ENCODE measurements around the gene GPLD1. TPM values are rescaled to one million over a fixed set of nuclear protein-coding genes. Genes with fewer than 3 reads are reported as not detected.

The GPLD1 gene
- 1 to 10 TPM in 3 of 5 donors, under 1 TPM in 2; 0.50 to 1.5 (median 1.4) TPM for total RNA-seq
- total RNA-seq (2013): 0.88 TPM
- total RNA-seq: 0.13 to 2.6 (median 1.3) reads per million in 29 experiments

GRCh38 chr6:24489470-24489869 lies at the start of gene GPLD1:
TSS of gene GPLD1 (minus strand) at chr6:24489578. CDS start at chr6:24489511, 67 bp downstream.
- WGBS (ENCODE audit: insufficient coverage): 100% methylated on average over 2 of the region's 6 CpGs
- Mint-ChIP-seq H3K27me3 (no peaks in the 10 kb centered on the region), H3K27ac (no peak within 1 kb of the TSS), H3K9me3 (no peaks in the 10 kb centered on the region), H3K4me3 (no peak within 1 kb of the TSS), H3K4me1 (peaks cover 12 to 16% (median 15%) of the 10 kb centered on the region in 3 donors), H3K36me3 (no peaks in the 10 kb centered on the region)
- no peak for ATAC-seq (replicated peaks in 1 of 4)
- no peak within 1 kb of the TSS for H3K4me3 ChIP-seq (ENCODE audit: control insufficient read depth in 1 of 2, extremely low read depth in 1 of 2, low read length in 1 of 2)
- POLR2A ChIA-PET: interaction anchor here in 1 of 2 donors (0.6 kb wide), 1 partner anchor 126 kb away, joined by 3 read pairs; no protein-coding TSS in a partner anchor
- CTCF ChIA-PET: no interaction called here
- H3K9me3 ChIP-seq: no peaks in the 10 kb centered on the region
- H3K27ac ChIP-seq (ENCODE audit: low read length): no peak within 1 kb of the TSS
- no peaks in the 10 kb centered on the region for H3K36me3 ChIP-seq (ENCODE audit: control insufficient read depth in 2 of 2, extremely low read depth in 1 of 2, insufficient read depth in 1 of 2, low read length in 1 of 2)
- no peaks in the 10 kb centered on the region for H3K27me3 ChIP-seq (replicated peaks in 1 of 2; ENCODE audit: control insufficient read depth in 2 of 2, extremely low read depth in 1 of 2, insufficient read depth in 2 of 2, low read length in 1 of 2)
- H3K4me1 ChIP-seq (ENCODE audit: control insufficient read depth in 1 of 2, extremely low read depth in 1 of 2, insufficient read depth in 2 of 2, low read length in 2 of 2): peaks cover 10 to 11% of the 10 kb centered on the region in 2 experiments
- DNase-seq: no peak

- Histone ChIP-seq H3K4me3 (ENCODE audit: control insufficient read depth in 1 of 2, extremely low read depth in 1 of 2, low read length in 1 of 2) (no peak overlapping the region), H3K9me3 (no peaks in the 10 kb centered on the region), H3K27ac (ENCODE audit: low read length) (no peak overlapping the region), H3K36me3 (ENCODE audit: control insufficient read depth in 2 of 2, extremely low read depth in 1 of 2, insufficient read depth in 1 of 2, low read length in 1 of 2) (peaks cover 16 to 18% of the 10 kb centered on the region in 2 donors), H3K4me1 (ENCODE audit: control insufficient read depth in 1 of 2, extremely low read depth in 1 of 2, insufficient read depth in 2 of 2, low read length in 2 of 2) (no peaks in the 10 kb centered on the region), H3K27me3 (replicated peaks in 1 of 2; ENCODE audit: control insufficient read depth in 2 of 2, extremely low read depth in 1 of 2, insufficient read depth in 2 of 2, low read length in 1 of 2) (no peaks in the 10 kb centered on the region)
- no peak overlapping the region for H3K4me3 Mint-ChIP-seq
- H3K27ac Mint-ChIP-seq: no peak overlapping the region
- H3K4me1 Mint-ChIP-seq: no peaks in the 10 kb centered on the region
- no peaks in the 10 kb centered on the region for H3K9me3 Mint-ChIP-seq
- no peaks in the 10 kb centered on the region for H3K27me3 Mint-ChIP-seq
- CTCF ChIA-PET: no interaction called here
- peaks cover 36% of the 10 kb centered on the region for H3K36me3 Mint-ChIP-seq
- ATAC-seq (replicated peaks in 1 of 4): no peak
- WGBS (ENCODE audit: insufficient coverage): 100% methylated on average over 4 of the region's 8 CpGs
- POLR2A ChIA-PET: interaction anchor here in 1 of 2 donors (0.7 kb wide), 1 partner anchor 750 kb away, joined by 4 read pairs; no protein-coding TSS in a partner anchor
- no peak for DNase-seq
Observed at GRCh38 chr6:24537771-24538385, 48.5 kb upstream of the GPLD1 start.

- CTCF ChIA-PET: no interaction called here
- WGBS (ENCODE audit: insufficient coverage): 85% methylated on average over 5 of the region's 8 CpGs
- no peak for DNase-seq
Observed at GRCh38 chr6:24537082-24537699, 47.8 kb upstream of the GPLD1 start.

GRCh38 chr6:24536466-24536865 lies 47.1 kb upstream of the GPLD1 start:
- CTCF ChIA-PET: interaction anchor here in 1 of 2 donors (0.6 kb wide), 1 partner anchor 17 kb away, joined by 3 read pairs; no protein-coding TSS in a partner anchor
- DNase-seq (no peak), ATAC-seq (replicated peaks in 1 of 4) (no peak)
- 100% methylated on average over 1 of the region's 4 CpGs for WGBS (ENCODE audit: insufficient coverage)
- Histone ChIP-seq H3K36me3 (ENCODE audit: control insufficient read depth in 2 of 2, extremely low read depth in 1 of 2, insufficient read depth in 1 of 2, low read length in 1 of 2) (peaks cover 15 to 29% of the 10 kb centered on the region in 2 donors), H3K4me1 (ENCODE audit: control insufficient read depth in 1 of 2, extremely low read depth in 1 of 2, insufficient read depth in 2 of 2, low read length in 2 of 2) (no peaks in the 10 kb centered on the region), H3K4me3 (ENCODE audit: control insufficient read depth in 1 of 2, extremely low read depth in 1 of 2, low read length in 1 of 2) (no peak overlapping the region), H3K27me3 (replicated peaks in 1 of 2; ENCODE audit: control insufficient read depth in 2 of 2, extremely low read depth in 1 of 2, insufficient read depth in 2 of 2, low read length in 1 of 2) (no peaks in the 10 kb centered on the region), H3K9me3 (no peaks in the 10 kb centered on the region), H3K27ac (ENCODE audit: low read length) (no peak overlapping the region)
- Mint-ChIP-seq H3K4me3 (no peak overlapping the region), H3K36me3 (peaks cover 46% of the 10 kb centered on the region), H3K9me3 (no peaks in the 10 kb centered on the region), H3K27me3 (no peaks in the 10 kb centered on the region), H3K4me1 (no peaks in the 10 kb centered on the region), H3K27ac (no peak overlapping the region)
- POLR2A ChIA-PET: no interaction called here

More at GRCh38 chr6:24537082-24537699, 47.8 kb upstream of the GPLD1 start:
- POLR2A ChIA-PET: no interaction called here
- H3K27ac ChIP-seq (ENCODE audit: low read length): no peak overlapping the region
- no peak overlapping the region for H3K27ac Mint-ChIP-seq
- ATAC-seq (replicated peaks in 1 of 4): no peak
- no peaks in the 10 kb centered on the region for H3K4me1 ChIP-seq (ENCODE audit: control insufficient read depth in 1 of 2, extremely low read depth in 1 of 2, insufficient read depth in 2 of 2, low read length in 2 of 2)
- no peak overlapping the region for H3K4me3 ChIP-seq (ENCODE audit: control insufficient read depth in 1 of 2, extremely low read depth in 1 of 2, low read length in 1 of 2)
- no peaks in the 10 kb centered on the region for H3K9me3 Mint-ChIP-seq
- peaks cover 16 to 25% of the 10 kb centered on the region in 2 donors for H3K36me3 ChIP-seq (ENCODE audit: control insufficient read depth in 2 of 2, extremely low read depth in 1 of 2, insufficient read depth in 1 of 2, low read length in 1 of 2)
- H3K27me3 Mint-ChIP-seq: no peaks in the 10 kb centered on the region
- no peaks in the 10 kb centered on the region for H3K27me3 ChIP-seq (replicated peaks in 1 of 2; ENCODE audit: control insufficient read depth in 2 of 2, extremely low read depth in 1 of 2, insufficient read depth in 2 of 2, low read length in 1 of 2)
- no peaks in the 10 kb centered on the region for H3K4me1 Mint-ChIP-seq
- H3K36me3 Mint-ChIP-seq: peaks cover 41% of the 10 kb centered on the region
- H3K9me3 ChIP-seq: no peaks in the 10 kb centered on the region
- no peak overlapping the region for H3K4me3 Mint-ChIP-seq

- Histone ChIP-seq H3K4me3 (ENCODE audit: control insufficient read depth in 1 of 2, extremely low read depth in 1 of 2, low read length in 1 of 2) (no peak overlapping the region), H3K4me1 (ENCODE audit: control insufficient read depth in 1 of 2, extremely low read depth in 1 of 2, insufficient read depth in 2 of 2, low read length in 2 of 2) (no peaks in the 10 kb centered on the region), H3K27ac (ENCODE audit: low read length) (no peak overlapping the region), H3K36me3 (ENCODE audit: control insufficient read depth in 2 of 2, extremely low read depth in 1 of 2, insufficient read depth in 1 of 2, low read length in 1 of 2) (peaks cover 14 to 36% of the 10 kb centered on the region in 2 donors), H3K9me3 (no peaks in the 10 kb centered on the region), H3K27me3 (replicated peaks in 1 of 2; ENCODE audit: control insufficient read depth in 2 of 2, extremely low read depth in 1 of 2, insufficient read depth in 2 of 2, low read length in 1 of 2) (no peaks in the 10 kb centered on the region)
- no peaks in the 10 kb centered on the region for H3K4me1 Mint-ChIP-seq
- H3K27me3 Mint-ChIP-seq: no peaks in the 10 kb centered on the region
- ATAC-seq (replicated peaks in 1 of 4) (no peak), DNase-seq (no peak)
- no CpG with 5 or more reads among the region's 3 CpGs for WGBS (ENCODE audit: insufficient coverage)
- no peak overlapping the region for H3K4me3 Mint-ChIP-seq
- no peaks in the 10 kb centered on the region for H3K9me3 Mint-ChIP-seq
- CTCF ChIA-PET: no interaction called here
- POLR2A ChIA-PET: no interaction called here
- H3K27ac Mint-ChIP-seq: no peak overlapping the region
- H3K36me3 Mint-ChIP-seq: peaks cover 54% of the 10 kb centered on the region
Observed at GRCh38 chr6:24535210-24535609, 45.8 kb upstream of the GPLD1 start.

- Histone ChIP-seq H3K4me1 (ENCODE audit: control insufficient read depth in 1 of 2, extremely low read depth in 1 of 2, insufficient read depth in 2 of 2, low read length in 2 of 2) (no peaks in the 10 kb centered on the region), H3K9me3 (no peaks in the 10 kb centered on the region), H3K27me3 (replicated peaks in 1 of 2; ENCODE audit: control insufficient read depth in 2 of 2, extremely low read depth in 1 of 2, insufficient read depth in 2 of 2, low read length in 1 of 2) (no peaks in the 10 kb centered on the region), H3K36me3 (ENCODE audit: control insufficient read depth in 2 of 2, extremely low read depth in 1 of 2, insufficient read depth in 1 of 2, low read length in 1 of 2) (peaks cover 14 to 36% of the 10 kb centered on the region in 2 donors), H3K27ac (ENCODE audit: low read length) (no peak overlapping the region), H3K4me3 (ENCODE audit: control insufficient read depth in 1 of 2, extremely low read depth in 1 of 2, low read length in 1 of 2) (no peak overlapping the region)
- no peaks in the 10 kb centered on the region for H3K4me1 Mint-ChIP-seq
- no peaks in the 10 kb centered on the region for H3K9me3 Mint-ChIP-seq
- H3K27me3 Mint-ChIP-seq: no peaks in the 10 kb centered on the region
- DNase-seq (no peak), ATAC-seq (replicated peaks in 1 of 4) (no peak)
- peaks cover 57% of the 10 kb centered on the region for H3K36me3 Mint-ChIP-seq
- CTCF ChIA-PET: no interaction called here
- H3K4me3 Mint-ChIP-seq: no peak overlapping the region
- H3K27ac Mint-ChIP-seq: no peak overlapping the region
- POLR2A ChIA-PET: no interaction called here
- WGBS (ENCODE audit: insufficient coverage): 91% methylated on average over 5 of the region's 5 CpGs
Observed at GRCh38 chr6:24534329-24534728, 45.0 kb upstream of the GPLD1 start.
